Activated CD8-positive, alpha-beta memory T cell treated with anti-CD3 and anti-CD28 coated beads, Interleukin-2, amount 50 U/mL, for 48 hours (primary cell): ENCODE results near the gene LRCH1.

Source experiments
- DNase-seq: peaks from one replicate; pipeline ENCODE4 v3.0.0-alpha.2; 2020

The LRCH1 gene

DNA sequence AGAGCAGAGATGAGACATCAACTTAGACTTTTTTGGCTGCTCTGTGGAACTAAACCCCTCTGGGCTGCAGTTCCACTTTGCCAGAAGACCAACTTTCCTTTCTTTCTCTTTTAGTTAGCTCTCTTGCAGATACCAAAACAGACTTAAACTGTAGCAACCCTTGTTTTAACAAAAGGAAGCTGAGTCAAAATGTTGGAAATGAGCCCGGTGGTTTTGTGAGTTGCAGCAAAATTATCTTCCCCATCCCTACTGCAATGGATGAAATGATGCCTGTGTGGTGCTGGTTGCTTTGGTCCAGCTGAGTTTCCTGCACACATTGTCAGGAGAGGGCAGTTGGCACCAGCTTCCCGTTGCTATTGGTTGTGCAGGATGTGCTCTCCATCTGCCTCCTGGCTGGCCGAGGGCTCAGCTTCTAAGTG lies 115.3 kb downstream of the LRCH1 start:
- DNase-seq, result no peak

DNA sequence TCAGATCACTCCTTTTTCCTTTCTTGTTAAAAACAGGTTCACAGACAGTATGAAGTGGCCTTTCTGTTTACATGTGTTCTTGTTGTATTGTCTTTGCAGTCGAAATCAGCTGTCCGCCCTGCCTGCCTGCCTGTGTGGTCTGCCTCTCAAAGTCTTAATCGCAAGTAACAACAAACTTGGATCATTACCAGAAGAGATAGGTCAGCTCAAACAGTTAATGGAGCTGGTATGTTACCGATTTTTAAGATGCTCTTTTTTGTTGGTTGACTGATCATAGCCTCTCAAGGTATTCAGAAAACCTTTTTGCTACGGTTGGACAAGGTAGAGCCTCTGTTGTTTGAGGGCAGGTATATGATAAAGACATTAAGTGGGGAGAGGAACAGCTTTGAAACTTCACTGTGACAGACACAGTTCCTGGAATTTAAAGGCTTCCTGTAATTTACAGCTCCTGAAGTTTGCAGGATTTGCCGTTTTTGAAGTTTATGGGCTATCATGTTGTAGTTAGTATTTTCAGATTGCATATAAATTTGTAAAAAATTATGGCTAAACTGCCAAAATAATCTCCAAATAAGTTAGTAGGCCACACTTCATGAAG lies 116.1 kb downstream of the LRCH1 start:
- DNase-seq, result no peak

DNA sequence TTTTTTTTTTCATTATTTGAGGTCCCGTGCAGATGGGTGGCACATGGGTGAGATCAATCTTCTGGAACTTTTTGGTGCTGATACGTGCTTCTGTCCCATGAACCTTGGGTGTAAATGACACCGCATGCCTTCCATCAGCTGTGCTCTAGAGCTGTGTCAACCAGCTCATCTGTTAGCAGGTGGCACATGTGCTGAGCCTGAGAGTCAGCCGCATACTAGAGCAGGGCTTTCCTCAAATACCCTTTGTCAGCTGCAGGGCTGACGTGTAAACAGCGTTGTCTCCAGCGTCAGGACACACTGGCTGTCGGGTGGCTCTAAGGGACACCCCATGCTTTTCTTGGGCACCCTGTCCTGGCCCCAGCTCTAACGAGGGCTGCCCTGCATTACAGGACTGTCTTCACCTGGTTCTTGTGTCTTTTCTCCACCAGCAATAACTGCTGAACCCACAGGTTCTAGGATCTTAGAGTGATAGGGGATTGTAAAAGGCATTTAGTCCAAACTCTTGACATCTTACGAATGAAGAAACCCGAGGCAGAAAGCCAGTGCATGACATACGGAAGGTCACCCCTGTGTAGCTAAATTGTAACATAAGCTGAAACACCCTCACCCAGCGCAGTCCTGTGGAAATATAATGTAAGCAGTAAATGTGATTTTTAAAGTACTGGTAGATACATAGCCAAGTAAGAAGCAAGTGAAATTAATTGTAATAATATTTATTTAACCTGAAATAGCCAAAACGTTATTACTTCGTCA lies 119.5 kb downstream of the LRCH1 start:
- no peak for DNase-seq

DNA sequence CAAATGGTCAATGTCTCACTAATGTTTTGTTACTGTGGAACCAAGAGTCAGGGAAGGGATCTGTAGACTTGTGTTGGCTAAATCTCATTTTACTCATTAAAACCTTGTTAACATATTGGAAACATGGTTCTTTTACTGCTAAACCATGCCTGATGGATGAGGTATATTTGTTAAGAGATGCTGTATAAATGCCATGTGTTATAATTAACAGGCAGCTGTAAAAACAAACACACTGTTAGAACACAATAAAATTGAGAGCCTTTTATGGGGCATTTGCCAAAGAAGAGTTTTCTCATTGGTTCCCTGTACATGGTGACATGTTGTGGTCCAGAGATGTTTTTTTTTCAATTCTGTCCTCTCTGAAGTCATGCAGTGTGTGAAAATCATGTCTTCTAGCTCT lies 122.0 kb downstream of the LRCH1 start:
- DNase-seq, result no peak

DNA sequence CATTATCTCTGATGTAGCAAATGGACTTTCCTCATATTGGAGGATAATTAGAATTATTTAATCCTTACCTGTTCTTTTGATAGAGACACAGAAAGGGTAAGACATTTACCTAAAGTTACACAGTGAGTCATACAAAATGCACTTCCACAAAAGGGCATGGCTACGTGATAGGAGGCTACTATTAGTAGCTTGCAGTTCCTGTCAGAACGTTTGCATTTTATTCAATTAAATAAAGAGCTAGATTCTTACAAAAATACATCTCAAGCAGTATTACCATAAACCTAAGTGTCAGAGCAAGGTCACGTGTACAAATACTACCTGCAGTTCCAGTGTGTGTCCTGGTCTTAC lies 123.4 kb downstream of the LRCH1 start:
- no peak for DNase-seq

DNA sequence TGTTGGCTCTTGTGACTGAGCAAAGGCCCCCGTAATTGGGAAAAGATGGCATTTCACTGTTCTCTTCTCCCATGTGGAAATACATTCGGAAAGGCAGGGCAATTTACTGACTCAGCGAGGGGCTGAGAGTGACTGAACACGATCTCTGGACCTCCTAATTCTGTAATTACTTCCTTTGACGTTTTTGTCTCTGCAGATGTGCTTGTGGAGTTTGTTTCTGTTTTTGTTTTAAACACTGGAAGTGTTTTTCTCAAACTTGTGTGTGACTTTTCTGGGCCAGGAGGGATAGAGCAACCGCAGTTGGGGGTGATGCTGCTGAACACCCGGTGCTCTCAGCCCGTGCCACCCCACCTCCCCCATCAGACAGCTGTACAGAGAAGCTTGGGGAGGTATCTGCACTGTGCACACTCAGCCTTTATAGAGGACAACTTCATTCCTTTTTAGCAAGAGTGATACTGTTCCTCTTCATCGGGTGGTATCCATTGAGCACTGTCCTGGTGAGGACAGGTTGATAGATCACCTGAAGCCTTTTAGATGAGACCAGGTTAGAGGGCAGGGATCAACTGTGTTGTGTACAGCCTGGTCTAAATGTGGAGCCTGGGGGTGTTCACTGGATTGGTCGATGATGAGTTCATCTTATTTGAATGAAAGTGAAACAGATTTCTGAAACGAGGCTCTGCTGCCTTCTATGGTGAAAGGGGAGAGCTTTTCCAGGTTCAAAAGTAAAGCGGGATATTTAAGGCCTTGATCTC lies 126.6 kb downstream of the LRCH1 start:
- DNase-seq, result no peak

DNA sequence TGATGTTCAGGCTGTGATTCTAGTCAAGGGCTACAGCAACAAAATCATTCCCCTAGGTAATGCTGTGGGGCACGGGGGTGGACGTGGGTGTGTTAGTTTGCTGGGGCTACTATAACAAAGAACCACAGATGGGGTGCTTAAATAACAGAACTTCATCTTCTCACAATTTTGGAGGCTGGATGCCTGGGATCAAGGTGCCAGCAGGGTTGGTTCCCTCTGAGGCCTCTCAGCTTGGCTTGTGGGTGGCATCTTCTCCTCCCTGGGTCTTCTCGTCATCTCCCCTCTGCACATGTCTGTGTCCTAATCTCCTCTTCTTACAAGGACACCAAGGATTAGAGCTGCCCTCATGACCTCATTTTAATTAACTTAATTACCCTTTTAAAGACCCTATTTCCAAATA lies 129.0 kb downstream of the LRCH1 start:
- DNase-seq, result no peak

DNA sequence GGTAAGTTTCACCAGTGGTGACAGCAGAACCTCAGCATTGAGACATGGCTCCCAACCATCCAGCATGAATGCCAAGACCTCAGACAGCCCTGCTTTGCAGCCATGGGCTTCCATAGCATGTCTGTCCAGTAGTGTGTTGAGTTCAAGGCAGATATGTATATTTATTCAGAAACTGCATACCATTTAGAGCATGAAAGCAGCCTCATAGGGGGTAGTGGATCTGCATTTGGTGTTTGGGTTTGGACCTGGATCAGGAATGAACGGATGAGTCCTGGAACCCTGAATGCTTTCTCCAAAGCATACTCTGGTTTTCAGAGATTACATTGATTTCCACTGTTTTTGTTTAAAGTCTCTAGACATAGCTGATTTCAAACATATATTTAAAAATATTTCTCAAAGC lies 129.7 kb downstream of the LRCH1 start:
- no peak for DNase-seq

DNA sequence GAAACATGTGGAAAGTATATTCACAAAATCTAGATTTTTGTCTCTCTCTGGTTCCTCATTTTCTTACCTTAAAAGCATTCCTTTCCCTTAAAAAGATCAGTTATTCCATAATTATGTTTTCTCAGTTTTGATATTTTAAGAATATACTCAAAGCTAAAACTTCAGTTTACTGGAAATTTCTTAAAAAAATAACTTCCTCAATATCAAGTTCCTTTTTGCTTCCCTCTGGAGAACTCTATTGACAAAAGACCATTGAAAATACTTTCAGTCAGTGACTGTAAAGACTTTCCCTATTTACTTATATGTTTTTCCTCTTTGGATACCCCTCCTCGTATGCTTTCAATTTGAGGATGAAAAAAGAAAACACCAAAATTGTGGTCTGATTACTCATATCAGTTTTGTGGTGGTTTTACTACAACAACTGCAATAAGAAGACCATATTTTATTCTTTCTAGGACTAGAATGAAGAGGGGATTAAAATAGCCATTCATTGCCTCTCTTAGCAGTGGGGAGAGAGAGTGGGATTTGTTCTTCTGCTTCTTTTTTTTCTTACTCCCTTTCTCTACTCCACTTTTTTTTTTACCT lies 130.8 kb downstream of the LRCH1 start:
- DNase-seq, result no peak

DNA sequence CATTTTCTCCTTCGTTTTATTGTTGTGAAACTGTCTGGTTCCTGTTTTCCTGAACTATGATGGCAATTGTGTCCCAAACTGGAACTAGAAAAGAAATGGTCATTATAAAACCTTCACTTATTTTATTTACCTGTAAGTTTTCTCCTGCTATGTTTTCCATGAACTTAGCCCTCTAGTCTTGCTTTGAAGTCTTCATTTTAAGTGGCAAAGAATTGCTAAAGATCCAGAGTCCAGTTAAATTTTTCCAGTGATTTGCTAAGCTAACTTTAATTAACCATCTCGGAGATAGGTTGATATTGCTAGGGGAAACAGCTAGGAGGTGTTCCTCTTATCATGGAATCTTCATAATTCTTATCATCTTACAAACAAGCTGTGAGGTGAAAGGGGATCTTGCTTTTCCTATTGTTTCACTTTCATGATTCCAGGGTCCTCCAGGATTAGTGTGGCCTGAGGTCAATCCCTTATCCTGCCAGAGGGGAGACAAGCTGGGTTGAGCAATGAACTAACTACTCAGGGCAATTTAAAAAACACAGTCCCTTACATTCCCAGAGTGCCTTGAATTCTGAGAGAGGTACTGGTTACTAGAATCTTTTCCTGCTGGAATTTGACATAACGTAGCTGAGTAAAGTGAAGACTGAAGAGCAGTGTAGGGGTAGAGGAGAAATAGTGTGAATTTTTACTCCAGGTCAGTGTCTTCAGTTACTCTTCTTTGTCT lies 131.5 kb downstream of the LRCH1 start:
- no peak for DNase-seq

DNA sequence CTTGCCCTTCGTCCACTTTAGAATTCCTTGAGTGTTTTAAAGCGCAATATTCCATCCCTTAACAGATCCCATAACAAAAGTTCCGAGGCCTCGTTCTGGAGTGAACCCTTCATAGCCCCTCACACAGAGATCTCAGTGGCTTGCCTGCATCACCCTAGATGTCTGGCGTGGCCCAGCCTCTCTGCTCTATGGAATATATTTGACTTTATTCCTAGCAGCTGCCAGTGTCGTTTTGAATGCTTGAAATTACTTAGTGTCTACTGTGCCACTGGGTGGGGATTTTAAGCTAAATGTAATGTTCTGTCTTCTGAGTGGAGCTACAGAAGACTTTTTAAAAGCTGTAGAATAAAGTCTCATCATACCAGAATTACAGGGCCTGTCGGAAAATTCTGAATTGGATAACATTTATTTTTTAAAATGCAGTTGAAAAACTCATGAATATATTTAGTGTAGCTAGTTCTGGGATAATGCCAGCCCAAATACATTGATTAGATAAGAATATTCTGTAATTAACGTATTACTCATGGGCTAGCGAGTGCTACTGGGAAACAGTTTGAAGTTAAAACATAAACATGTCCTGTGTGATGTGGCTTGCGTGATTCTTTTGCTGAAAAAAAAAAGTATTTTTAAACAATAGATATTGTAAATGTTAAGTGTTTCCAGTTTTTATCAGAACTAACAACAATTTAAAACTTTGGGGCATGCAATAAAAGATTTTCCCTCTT lies 132.2 kb downstream of the LRCH1 start:
- no peak for DNase-seq

DNA sequence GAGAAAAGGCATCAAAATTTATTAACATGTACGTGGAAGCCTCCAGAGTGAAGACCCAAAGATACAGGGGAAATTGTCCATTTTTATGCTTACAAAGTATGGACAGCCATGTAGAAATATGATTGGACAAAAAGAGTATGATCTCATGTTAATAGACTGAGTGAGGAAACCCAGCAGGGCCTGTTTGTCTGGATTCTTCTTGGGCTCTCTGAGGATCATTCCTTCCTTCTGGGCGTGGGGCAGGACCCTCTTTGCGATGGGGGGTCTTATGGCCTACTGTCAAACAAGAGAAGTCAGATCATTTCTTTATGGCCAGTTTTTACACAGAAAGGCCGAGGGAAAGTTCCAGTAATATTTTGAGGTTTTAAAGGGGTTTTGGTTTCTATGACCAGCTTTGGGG lies 133.2 kb downstream of the LRCH1 start:
- no peak for DNase-seq

DNA sequence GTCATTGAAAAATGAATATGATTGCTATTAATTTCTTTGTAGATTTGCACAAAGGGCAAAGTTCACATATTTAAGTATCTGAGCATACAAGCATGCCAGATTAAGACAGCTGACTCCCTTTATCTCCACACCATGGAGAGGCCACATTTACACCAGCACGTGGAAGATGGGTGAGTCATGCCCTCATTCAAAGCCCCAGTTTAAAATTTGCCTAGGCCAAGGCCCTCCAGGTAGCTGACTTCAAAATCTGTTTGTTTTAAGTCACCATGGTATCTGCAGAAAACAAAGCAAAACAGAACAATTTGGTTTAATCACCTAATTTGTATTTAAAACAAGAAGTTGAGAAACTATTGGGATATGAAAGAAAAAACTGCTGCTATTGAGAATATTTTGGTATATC lies 134.8 kb downstream of the LRCH1 start:
- DNase-seq, result no peak

DNA sequence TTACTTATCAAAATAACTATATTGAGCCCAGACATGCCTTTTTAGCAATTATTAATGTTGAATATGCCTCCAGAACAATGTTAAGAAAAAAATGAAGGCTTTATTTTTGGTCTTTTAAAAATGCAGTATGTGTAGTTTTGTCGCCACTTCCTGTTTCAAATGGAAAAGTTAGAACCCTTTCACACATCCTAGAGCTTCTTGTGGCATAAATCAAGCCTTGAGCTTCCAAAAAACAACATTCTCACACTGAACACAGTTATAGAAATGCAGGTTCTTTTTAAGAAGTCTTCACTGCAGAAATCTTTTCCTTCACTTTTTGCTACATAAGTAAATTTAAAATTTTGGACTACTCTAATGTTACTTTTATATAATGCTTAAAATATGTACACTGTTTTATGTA lies 135.3 kb downstream of the LRCH1 start:
- no peak for DNase-seq

DNA sequence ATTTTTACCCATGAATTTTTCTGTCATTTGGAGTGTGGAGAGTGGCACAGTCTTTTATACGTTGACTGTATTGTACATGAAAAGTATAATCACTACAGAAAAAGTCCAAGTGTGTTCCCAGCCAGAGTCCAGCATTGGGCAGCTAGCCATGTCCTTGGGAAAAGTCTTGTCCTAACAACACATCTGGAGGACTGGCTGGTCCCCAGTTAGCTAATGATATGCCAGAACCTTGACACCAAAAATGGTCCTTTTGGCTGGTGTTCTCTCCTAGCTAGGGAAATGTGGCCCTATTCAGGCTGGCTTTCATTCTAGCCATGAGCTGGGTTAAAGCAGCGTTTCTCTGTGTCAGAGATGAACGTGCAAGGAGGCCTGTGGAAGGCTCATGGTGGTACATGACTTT lies 145.0 kb downstream of the LRCH1 start:
- DNase-seq, result no peak

DNA sequence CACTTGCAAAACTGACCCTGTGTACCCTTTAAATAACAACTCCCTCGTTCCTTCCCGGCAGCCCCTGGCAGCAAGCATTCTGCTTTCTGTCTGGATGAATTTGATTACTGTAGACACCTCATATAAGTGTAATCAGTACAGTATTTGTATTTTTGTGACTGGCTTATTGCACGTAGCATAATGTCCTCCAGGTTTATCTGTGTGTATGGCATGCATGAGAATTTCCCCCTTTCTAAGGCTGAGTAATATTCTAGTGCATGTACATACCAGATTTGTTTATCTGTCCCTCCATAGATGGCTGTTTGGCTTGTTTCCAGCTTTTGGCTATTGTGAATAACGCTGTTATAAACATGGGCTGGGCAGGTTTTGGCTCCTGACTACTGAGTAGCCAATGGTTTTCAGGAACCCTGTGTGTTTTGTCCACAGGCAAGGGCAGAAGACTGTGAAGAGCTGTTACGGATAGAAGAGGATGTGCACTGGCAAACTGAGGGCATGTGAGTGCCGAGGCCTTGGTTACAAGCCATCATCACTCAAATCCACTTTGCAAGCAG lies 146.0 kb downstream of the LRCH1 start:
- no peak for DNase-seq

DNA sequence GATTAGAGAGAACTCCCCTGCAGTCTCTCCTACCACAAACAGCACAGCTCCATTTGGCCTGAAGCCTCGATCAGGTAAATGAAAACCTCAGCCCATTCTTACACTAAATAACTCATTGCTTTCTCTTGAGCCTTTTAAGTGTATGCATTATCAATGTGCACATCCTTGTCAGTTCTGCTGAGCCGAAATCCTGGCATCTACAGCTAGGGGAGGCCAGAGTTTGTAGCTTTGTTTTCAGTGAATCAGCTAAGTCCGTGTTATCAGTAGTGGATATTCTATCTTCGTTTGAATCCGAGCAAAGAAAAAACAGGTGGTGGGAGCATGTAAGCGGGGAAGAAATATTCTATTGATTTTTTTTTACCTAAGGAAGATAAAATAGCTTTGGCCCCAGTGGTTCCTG lies 159.6 kb downstream of the LRCH1 start:
- DNase-seq, result no peak

DNA sequence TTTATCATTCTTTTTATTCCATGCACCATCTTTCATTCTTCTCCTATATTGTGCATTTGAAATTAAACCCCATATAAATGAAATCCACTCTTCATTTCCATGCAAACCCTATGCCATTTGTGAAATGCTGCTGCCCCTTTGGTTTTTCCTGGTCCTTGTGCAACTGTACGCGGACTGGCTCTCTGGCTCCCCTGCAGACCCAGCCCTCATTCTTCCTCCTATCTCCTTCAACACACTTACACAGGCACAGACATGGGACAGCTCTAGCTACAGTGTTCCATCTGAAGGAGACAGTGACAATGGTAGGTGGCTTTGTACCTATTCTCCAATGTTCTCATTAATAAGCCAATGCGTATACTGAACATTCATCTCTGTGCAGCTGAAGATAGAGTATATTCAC lies 162.4 kb downstream of the LRCH1 start:
- no peak for DNase-seq

DNA sequence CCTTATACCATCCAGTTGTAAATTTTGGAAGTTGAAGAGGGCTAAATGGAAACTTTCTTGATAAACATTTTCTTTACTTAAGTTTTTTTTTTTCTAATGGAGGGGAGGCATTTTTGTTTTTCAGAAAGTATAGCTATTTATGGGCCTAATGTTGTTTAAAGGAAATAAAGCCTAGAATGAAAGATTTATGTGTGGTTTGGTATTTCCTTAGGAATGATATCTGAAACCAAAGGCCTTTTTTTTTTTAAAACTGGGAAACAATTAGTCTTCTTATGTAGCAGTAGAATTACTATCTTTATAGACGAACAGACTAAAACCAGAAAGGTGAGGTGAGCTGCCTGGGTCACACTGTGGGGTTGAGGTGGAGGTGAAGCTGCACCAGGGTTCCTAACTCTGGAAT lies 163.9 kb downstream of the LRCH1 start:
- no peak for DNase-seq

DNA sequence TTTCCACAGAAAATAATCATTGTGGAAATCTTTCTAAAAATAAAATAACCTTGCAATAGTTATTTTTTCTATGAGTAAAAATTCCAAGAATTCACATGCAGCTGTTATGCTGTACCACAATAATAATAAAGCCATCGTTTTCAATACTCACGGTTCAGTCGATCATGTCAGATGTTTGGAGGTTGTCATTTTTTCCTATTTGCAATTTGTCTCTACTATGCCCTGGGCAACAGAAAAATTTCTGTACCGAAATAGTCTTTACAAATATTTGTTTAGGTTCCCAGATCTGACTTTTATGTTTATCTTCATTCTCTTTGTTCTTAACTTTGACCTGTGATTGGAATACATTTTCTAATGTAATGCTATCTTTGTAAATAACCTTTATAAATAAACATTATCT lies 164.3 kb downstream of the LRCH1 start:
- no peak for DNase-seq

DNA sequence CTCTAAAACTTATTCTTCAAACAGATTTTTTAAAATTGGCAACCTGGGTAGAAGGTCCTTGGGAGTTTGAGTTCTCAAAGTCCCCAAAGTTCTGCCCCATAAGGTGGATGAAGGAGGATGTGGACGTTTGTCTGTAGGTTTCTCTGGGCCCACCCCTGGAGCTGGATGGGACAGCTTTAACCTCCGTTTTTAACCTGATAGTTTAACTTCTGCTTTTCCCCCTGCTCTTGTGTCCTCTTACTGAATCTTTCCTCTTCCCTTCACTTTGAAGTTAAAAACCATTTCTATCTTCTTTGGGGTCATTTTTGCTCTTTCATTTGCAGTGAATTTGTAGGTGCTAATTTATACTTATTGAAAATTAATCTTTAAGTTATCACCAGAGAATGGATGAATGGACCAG lies 164.9 kb downstream of the LRCH1 start:
- DNase-seq, result no peak

DNA sequence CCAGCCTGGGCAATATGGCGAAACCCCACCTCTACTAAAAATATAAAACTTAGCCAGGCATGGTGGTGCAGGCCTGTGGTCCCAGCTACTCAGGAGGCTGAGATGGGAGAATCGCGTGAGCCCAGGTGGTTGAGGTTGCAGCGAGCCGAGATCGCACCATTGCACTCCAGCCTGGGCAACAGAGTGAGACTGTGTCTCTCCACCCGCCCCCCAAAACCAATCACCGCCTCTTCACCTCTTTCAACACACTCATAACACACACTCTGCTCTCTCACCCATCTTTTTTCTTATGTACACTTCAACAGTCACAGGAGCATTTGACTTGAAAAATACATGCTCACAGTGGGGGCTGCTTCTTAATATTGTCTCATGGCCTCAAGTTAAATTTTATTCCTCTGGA lies 167.2 kb downstream of the LRCH1 start:
- DNase-seq, result no peak
